Measurements from ENCODE around the gene ANO10.

GRCh38 chr3:43528498-43529099, 93.2 kb downstream of the ANO10 start:
- no peak for TF ChIP-seq POLR2A (IDR thresholded peaks at IDR 0.05; ENCODE audit: low read depth, low read length)
- TF ChIP-seq MYC (IDR thresholded peaks at IDR 0.05; ENCODE audit: low read depth, low read length): no peak
- TF ChIP-seq, protein P1, sequence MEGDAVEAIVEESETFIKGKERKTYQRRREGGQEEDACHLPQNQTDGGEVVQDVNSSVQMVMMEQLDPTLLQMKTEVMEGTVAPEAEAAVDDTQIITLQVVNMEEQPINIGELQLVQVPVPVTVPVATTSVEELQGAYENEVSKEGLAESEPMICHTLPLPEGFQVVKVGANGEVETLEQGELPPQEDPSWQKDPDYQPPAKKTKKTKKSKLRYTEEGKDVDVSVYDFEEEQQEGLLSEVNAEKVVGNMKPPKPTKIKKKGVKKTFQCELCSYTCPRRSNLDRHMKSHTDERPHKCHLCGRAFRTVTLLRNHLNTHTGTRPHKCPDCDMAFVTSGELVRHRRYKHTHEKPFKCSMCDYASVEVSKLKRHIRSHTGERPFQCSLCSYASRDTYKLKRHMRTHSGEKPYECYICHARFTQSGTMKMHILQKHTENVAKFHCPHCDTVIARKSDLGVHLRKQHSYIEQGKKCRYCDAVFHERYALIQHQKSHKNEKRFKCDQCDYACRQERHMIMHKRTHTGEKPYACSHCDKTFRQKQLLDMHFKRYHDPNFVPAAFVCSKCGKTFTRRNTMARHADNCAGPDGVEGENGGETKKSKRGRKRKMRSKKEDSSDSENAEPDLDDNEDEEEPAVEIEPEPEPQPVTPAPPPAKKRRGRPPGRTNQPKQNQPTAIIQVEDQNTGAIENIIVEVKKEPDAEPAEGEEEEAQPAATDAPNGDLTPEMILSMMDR (IDR thresholded peaks at IDR 0.05; ENCODE audit: extremely low read depth in 1 of 2, insufficient read depth in 1 of 2, low read depth in 1 of 2, low read length in 2 of 2): no peak
